ENCODE measurements around the gene ATXN7.

The ATXN7 gene

GRCh38 chr3:63968612-63969350, 105.1 kb downstream of the ATXN7 start:
- DNase-seq: no peak

GRCh38 chr3:63969876-63970275, 106.2 kb downstream of the ATXN7 start:
- peak; percentile 31 for DNase-seq

- no peak for DNase-seq
These were observed 107.2 kb downstream of the ATXN7 start for GRCh38 chr3:63970631-63971475.

- no peak for DNase-seq
These were observed 108.5 kb downstream of the ATXN7 start for GRCh38 chr3:63972196-63972595.

- DNase-seq: no peak
These were observed 109.3 kb downstream of the ATXN7 start for GRCh38 chr3:63972987-63973386.

- DNase-seq: no peak
These were observed 109.7 kb downstream of the ATXN7 start for GRCh38 chr3:63973406-63973805.

GRCh38 chr3:63974451-63974850, 110.8 kb downstream of the ATXN7 start:
- no peak for DNase-seq

GRCh38 chr3:63975723-63976122, 112.1 kb downstream of the ATXN7 start:
- DNase-seq: no peak

- no peak for DNase-seq
These were observed 112.6 kb downstream of the ATXN7 start for GRCh38 chr3:63976161-63976871.

GRCh38 chr3:63976872-63977200, 113.2 kb downstream of the ATXN7 start:
- DNase-seq: no peak

GRCh38 chr3:63977893-63978292, 114.2 kb downstream of the ATXN7 start:
- peak; percentile 43 for DNase-seq

- DNase-seq: peak; percentile 77
These were observed 115.6 kb downstream of the ATXN7 start for GRCh38 chr3:63979093-63979885.

- DNase-seq: no peak
These were observed 116.4 kb downstream of the ATXN7 start for GRCh38 chr3:63980019-63980418.

GRCh38 chr3:63980830-63981498, 117.3 kb downstream of the ATXN7 start:
- DNase-seq: peak; percentile 39

GRCh38 chr3:63981980-63982379, 118.3 kb downstream of the ATXN7 start:
- no peak for DNase-seq

GRCh38 chr3:63984391-63984790, 120.7 kb downstream of the ATXN7 start:
- DNase-seq: no peak

- DNase-seq: no peak
These were observed 122.5 kb downstream of the ATXN7 start for GRCh38 chr3:63986146-63986545.

- DNase-seq: no peak
These were observed 123.2 kb downstream of the ATXN7 start for GRCh38 chr3:63986831-63987230.

- no peak for DNase-seq
These were observed 125.3 kb downstream of the ATXN7 start for GRCh38 chr3:63988943-63989342.

GRCh38 chr3:63990204-63990603, 126.5 kb downstream of the ATXN7 start:
- DNase-seq: no peak

- no peak for DNase-seq
These were observed 127.1 kb downstream of the ATXN7 start for GRCh38 chr3:63990733-63991132.

GRCh38 chr3:63991666-63992065, 128.0 kb downstream of the ATXN7 start:
- no peak for DNase-seq
